CD4-positive, alpha-beta memory T cell (primary cell): ENCODE data around the gene CD55. TPM values are rescaled to one million over a fixed set of nuclear protein-coding genes. Genes with fewer than 3 reads are reported as not detected.

Experiments used
- CTCF ChIA-PET: fragments of 350-600 bp; sonication (Branson Sonifier 250); formaldehyde crosslinking; loops from one replicate; lab custom pipeline; 2021; ENCODE audit warnings: inconsistent platforms; ENCODE audit not compliant: partially characterized antibody; lab: Charles Lee
- POLR2A ChIA-PET: fragments of 350-600 bp; sonication (Branson Sonifier 250); formaldehyde crosslinking; loops from one replicate; lab custom pipeline; 2021; ENCODE audit not compliant: partially characterized antibody; lab: Charles Lee
- DNase-seq, 5 donors: peaks; one replicate each; pipeline versions ENCODE4 v3.0.0 to v3.0.0-alpha.2; 2020 to 2022; ENCODE audit warnings: mixed read lengths in 1 of 5
- H3K27ac ChIP-seq: one replicate; pipeline ENCODE4 v1.7.0; 2013; ENCODE audit warnings: low read depth, low read length
- H3K27me3 ChIP-seq: 2 replicates; pipeline ENCODE4 v1.7.0; 2013; ENCODE audit warnings: mild to moderate bottlenecking, low read length, moderate library complexity; ENCODE audit not compliant: insufficient read depth
- H3K36me3 ChIP-seq: 2 replicates; pipeline ENCODE4 v1.7.0; 2013; ENCODE audit warnings: mild to moderate bottlenecking, low read length, moderate library complexity; ENCODE audit not compliant: insufficient read depth
- H3K4me1 ChIP-seq: 2 replicates; pipeline ENCODE4 v1.7.0; 2013; ENCODE audit warnings: mild to moderate bottlenecking, low read length, moderate library complexity; ENCODE audit not compliant: insufficient read depth
- H3K4me3 ChIP-seq, 2 donors: one replicate each; pipeline ENCODE4 v1.7.0; 2013; ENCODE audit warnings: low read length in 2 of 2, mild to moderate bottlenecking in 1 of 2
- H3K9me3 ChIP-seq, 2 donors: one replicate each; pipeline ENCODE4 v1.7.0; 2013; ENCODE audit warnings: low read length in 2 of 2, control low read depth in 1 of 2; ENCODE audit not compliant: control insufficient read depth in 1 of 2
- H3K27ac Mint-ChIP-seq, 7 donors: one replicate each; pipeline ENCODE4 v1.8.0; 2020 to 2021; ENCODE audit warnings: mixed read lengths in 7 of 7, mild to moderate bottlenecking in 6 of 7, inconsistent platforms in 3 of 7, moderate library complexity in 3 of 7
- H3K27me3 Mint-ChIP-seq, 2 donors: one replicate each; pipeline ENCODE4 v1.8.0; 2020 to 2021; ENCODE audit warnings: mixed read lengths in 2 of 2
- H3K36me3 Mint-ChIP-seq, 2 donors: one replicate each; pipeline ENCODE4 v1.8.0; 2020 to 2021; ENCODE audit warnings: mixed read lengths in 2 of 2, inconsistent platforms in 1 of 2, mild to moderate bottlenecking in 1 of 2
- H3K4me1 Mint-ChIP-seq, 4 donors: one replicate each; pipeline ENCODE4 v1.8.0; 2020 to 2021; ENCODE audit warnings: mixed read lengths in 4 of 4, mild to moderate bottlenecking in 1 of 4
- H3K4me3 Mint-ChIP-seq, 8 donors: one replicate each; pipeline ENCODE4 v1.8.0; 2020 to 2021; ENCODE audit warnings: mixed read lengths in 8 of 8, mild to moderate bottlenecking in 7 of 8, moderate library complexity in 6 of 8, inconsistent platforms in 3 of 8
- H3K9me3 Mint-ChIP-seq, 8 donors: one replicate each; pipeline ENCODE4 v1.8.0; 2020 to 2021; ENCODE audit warnings: mixed read lengths in 8 of 8, mild to moderate bottlenecking in 5 of 8, inconsistent platforms in 3 of 8, moderate library complexity in 1 of 8
- intact Hi-C: fragments of 100-400 bp; cut with micrococcal nuclease; formaldehyde crosslinking; loops from one replicate; pipeline ENCODE4 v1.15.1; 2023
- polyA plus RNA-seq, 2 donors: library from polyadenylated mRNA; unstranded; fragments of 300-500 nt; fragmentation: Illumina TruSeq; gene quantifications; one replicate each; pipeline ENCODE4 v1.2.3, GENCODE V29; 2021
- total RNA-seq, 2 experiments: library from RNA; stranded (reverse); gene quantifications; one replicate each; pipeline ENCODE4 v1.2.3, GENCODE V29; 2021

Gene CD55
- total and polyA plus RNA-seq, 4 experiments from 2014 or later: 69.0 to 92.1 (median 75.2) TPM

DNA sequence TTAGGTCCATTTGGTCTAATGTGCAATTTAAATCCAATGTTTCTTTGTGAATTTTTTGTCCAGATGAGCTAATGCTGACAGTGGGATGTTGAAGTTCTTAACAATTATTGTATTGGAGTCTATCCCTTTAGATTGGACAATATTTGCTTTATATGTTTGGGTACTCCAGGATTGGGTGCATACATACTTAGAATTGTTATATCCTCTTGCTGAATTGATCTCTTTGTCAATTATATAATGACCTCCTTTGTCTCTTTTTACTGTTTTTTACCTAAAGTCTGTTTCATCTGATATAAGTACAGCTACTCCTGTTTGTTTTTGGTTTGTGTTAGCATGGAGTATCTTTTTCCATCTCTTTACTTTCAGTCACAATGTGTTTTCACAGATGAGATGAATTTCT lies 22.2 kb downstream of the CD55 start:
- peak overlapping the region in 4 of 7 donors; percentile 1 to 86 (median 37) for H3K27ac Mint-ChIP-seq
- Histone ChIP-seq H3K4me3 (no peak overlapping the region), H3K9me3 (no peaks in the 10 kb centered on the region), H3K4me1 (peaks cover 35% of the 10 kb centered on the region), H3K27ac (no peak overlapping the region), H3K27me3 (no peaks in the 10 kb centered on the region), H3K36me3 (peaks cover 4% of the 10 kb centered on the region)
- intact Hi-C loops: no loop called here
- no peak for DNase-seq
- peaks cover 85 to 90% of the 10 kb centered on the region in 2 donors for H3K36me3 Mint-ChIP-seq
- H3K4me1 Mint-ChIP-seq: peaks cover 46 to 80% (median 57%) of the 10 kb centered on the region in 4 donors
- peak overlapping the region in 4 of 8 donors; percentile 20 to 43 (median 37) for H3K4me3 Mint-ChIP-seq
- peaks cover 0 to 9% (median 0%) of the 10 kb centered on the region in 8 donors for H3K9me3 Mint-ChIP-seq
- no peaks in the 10 kb centered on the region for H3K27me3 Mint-ChIP-seq
- CTCF ChIA-PET: no interaction called here
- POLR2A ChIA-PET: interaction anchor here (3.2 kb wide), 1 partner anchor 22 kb away, joined by 12 read pairs; the partner anchor contains the start of gene CD55

- ChIA-PET POLR2A (interaction anchor here (3.2 kb wide), 1 partner anchor 23 kb away, joined by 12 read pairs; the partner anchor contains the start of gene CD55), CTCF (no interaction called here)
- Histone ChIP-seq H3K27me3 (no peaks in the 10 kb centered on the region), H3K36me3 (peaks cover 4% of the 10 kb centered on the region), H3K4me1 (peaks cover 35% of the 10 kb centered on the region), H3K4me3 (no peak overlapping the region), H3K27ac (no peak overlapping the region), H3K9me3 (no peaks in the 10 kb centered on the region)
- intact Hi-C loops: no loop called here
- peaks cover 0 to 9% (median 0%) of the 10 kb centered on the region in 8 donors for H3K9me3 Mint-ChIP-seq
- H3K4me1 Mint-ChIP-seq: peaks cover 46 to 81% (median 56%) of the 10 kb centered on the region in 4 donors
- H3K36me3 Mint-ChIP-seq: peaks cover 86 to 92% of the 10 kb centered on the region in 2 donors
- peak overlapping the region in 1 of 8 donors; percentile 23 for H3K4me3 Mint-ChIP-seq
- no peaks in the 10 kb centered on the region for H3K27me3 Mint-ChIP-seq
- peak overlapping the region in 1 of 7 donors; percentile 74 for H3K27ac Mint-ChIP-seq
- DNase-seq: no peak
These were observed 22.7 kb downstream of the CD55 start for GRCh38 chr1:207344221-207344620.

DNA sequence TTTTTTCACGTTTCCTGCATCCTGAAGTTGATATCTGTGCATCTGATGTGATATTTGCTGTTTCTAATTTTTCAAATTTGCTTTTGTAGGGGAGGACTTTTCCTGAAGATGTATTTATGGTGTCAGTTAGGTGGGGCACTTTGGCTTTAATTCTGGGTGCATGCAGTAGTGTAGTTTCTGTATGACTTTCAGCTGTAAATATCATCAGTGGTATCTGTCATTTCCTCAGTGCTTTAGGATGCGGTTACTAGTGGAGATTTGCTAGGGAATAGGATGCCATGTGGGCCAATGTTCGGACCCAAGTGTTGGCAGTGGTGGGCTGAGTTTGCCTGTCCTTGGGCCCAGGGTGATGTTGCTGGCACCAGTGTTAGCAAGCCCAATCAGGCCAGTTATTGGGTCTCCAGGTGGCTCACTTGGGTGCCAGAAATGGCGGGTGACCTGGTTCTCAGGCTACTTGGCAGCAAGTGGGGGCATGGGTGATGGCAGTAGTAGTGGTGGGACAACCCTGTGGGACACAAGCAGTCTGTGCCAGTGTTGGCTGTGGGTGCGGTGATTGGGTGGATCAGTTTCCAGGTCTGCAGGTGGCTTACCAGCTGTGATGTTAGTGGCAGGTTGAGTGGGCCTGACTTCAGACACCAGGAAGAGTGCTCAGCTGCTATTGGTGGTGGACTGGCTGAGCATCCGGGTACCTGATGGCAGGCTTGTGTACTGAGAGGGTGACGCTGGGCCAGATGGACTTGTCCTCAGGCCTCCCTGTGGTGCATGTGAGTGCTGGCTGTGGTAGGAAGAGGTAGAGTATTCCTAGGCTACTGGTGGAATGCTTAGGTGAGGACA lies 24.4 kb downstream of the CD55 start:
- Histone ChIP-seq H3K4me1 (peaks cover 35% of the 10 kb centered on the region), H3K36me3 (peaks cover 11% of the 10 kb centered on the region), H3K27me3 (no peaks in the 10 kb centered on the region), H3K4me3 (no peak overlapping the region), H3K27ac (no peak overlapping the region), H3K9me3 (no peaks in the 10 kb centered on the region)
- ChIA-PET CTCF (no interaction called here), POLR2A (interaction anchor here (3.2 kb wide), 1 partner anchor 24 kb away, joined by 12 read pairs; the partner anchor contains the start of gene CD55)
- Mint-ChIP-seq H3K27ac (peak overlapping the region in 4 of 7 donors; percentile 14 to 78 (median 39)), H3K4me1 (peaks cover 52 to 82% (median 64%) of the 10 kb centered on the region in 4 donors), H3K27me3 (no peaks in the 10 kb centered on the region), H3K36me3 (peaks cover 89 to 94% of the 10 kb centered on the region in 2 donors), H3K4me3 (peak overlapping the region in 2 of 8 donors; percentile 14 to 42), H3K9me3 (peaks cover 0 to 10% (median 3%) of the 10 kb centered on the region in 8 donors)
- DNase-seq: peak in 1 of 5 donors; percentile 40
- intact Hi-C loops: no loop called here

GRCh38 chr1:207346513-207346912 lies 25.0 kb downstream of the CD55 start:
- H3K9me3 ChIP-seq: no peaks in the 10 kb centered on the region
- no peak overlapping the region for H3K27ac ChIP-seq
- no peak overlapping the region for H3K27ac Mint-ChIP-seq
- H3K4me3 Mint-ChIP-seq: no peak overlapping the region
- no peak overlapping the region for H3K4me3 ChIP-seq
- no peaks in the 10 kb centered on the region for H3K27me3 ChIP-seq
- intact Hi-C loops: no loop called here
- peaks cover 55 to 80% (median 63%) of the 10 kb centered on the region in 4 donors for H3K4me1 Mint-ChIP-seq
- ChIA-PET CTCF (no interaction called here), POLR2A (no interaction called here)
- peaks cover 33% of the 10 kb centered on the region for H3K4me1 ChIP-seq
- H3K36me3 ChIP-seq: peaks cover 11% of the 10 kb centered on the region
- no peak for DNase-seq
- H3K9me3 Mint-ChIP-seq: peaks cover 0 to 14% (median 3%) of the 10 kb centered on the region in 8 donors
- H3K27me3 Mint-ChIP-seq: no peaks in the 10 kb centered on the region
- peaks cover 88 to 92% of the 10 kb centered on the region in 2 donors for H3K36me3 Mint-ChIP-seq

DNA sequence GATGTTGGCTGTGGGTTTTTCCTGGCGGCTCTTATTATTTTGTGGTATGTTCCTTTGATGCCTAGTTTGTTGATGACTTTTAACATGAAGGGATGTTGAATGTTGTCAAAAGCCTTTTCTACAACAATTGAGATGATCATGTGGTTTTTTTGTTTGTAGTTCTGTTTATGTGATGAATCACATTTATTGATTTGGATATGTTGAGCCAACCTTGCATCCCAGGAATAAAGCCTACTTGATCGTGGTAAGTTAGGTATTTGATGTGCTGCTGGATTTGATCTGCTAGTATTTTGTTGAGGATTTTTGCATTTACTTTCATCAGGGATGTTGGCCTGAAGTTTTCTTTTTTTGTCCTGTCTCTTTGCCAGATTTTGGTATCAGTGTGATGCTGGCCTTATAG lies 28.5 kb downstream of the CD55 start:
- Histone ChIP-seq H3K27me3 (no peaks in the 10 kb centered on the region), H3K9me3 (no peaks in the 10 kb centered on the region), H3K4me3 (no peak overlapping the region), H3K4me1 (peaks cover 1% of the 10 kb centered on the region), H3K27ac (no peak overlapping the region), H3K36me3 (peaks cover 14% of the 10 kb centered on the region)
- H3K4me3 Mint-ChIP-seq: peak overlapping the region in 2 of 8 donors; percentile 23 to 26
- H3K4me1 Mint-ChIP-seq: peaks cover 28 to 47% (median 36%) of the 10 kb centered on the region in 4 donors
- intact Hi-C loops: no loop called here
- ChIA-PET CTCF (interaction anchor here (1.5 to 1.9 kb wide), 2 partner anchors 11 to 14 kb away, joined by 3 to 4 read pairs; no protein-coding TSS in a partner anchor), POLR2A (interaction anchor here (1.5 kb wide), 1 partner anchor 29 kb away, joined by 5 read pairs; the partner anchor contains the start of gene CD55)
- peak overlapping the region in 1 of 7 donors; percentile 20 for H3K27ac Mint-ChIP-seq
- H3K36me3 Mint-ChIP-seq: peaks cover 69 to 86% of the 10 kb centered on the region in 2 donors
- no peaks in the 10 kb centered on the region for H3K27me3 Mint-ChIP-seq
- DNase-seq: no peak
- H3K9me3 Mint-ChIP-seq: peaks cover 0 to 14% (median 3%) of the 10 kb centered on the region in 8 donors

- Histone ChIP-seq H3K36me3 (peaks cover 10% of the 10 kb centered on the region), H3K4me1 (no peaks in the 10 kb centered on the region), H3K9me3 (no peaks in the 10 kb centered on the region), H3K27ac (no peak overlapping the region), H3K4me3 (no peak overlapping the region), H3K27me3 (no peaks in the 10 kb centered on the region)
- H3K4me3 Mint-ChIP-seq: no peak overlapping the region
- ChIA-PET POLR2A (interaction anchor here (1.1 kb wide), 1 partner anchor 31 kb away, joined by 3 read pairs; the partner anchor contains the start of gene CD55), CTCF (no interaction called here)
- intact Hi-C loops: no loop called here
- no peak overlapping the region for H3K27ac Mint-ChIP-seq
- peaks cover 21 to 32% (median 26%) of the 10 kb centered on the region in 4 donors for H3K4me1 Mint-ChIP-seq
- DNase-seq: no peak
- peaks cover 0 to 14% (median 3%) of the 10 kb centered on the region in 8 donors for H3K9me3 Mint-ChIP-seq
- no peaks in the 10 kb centered on the region for H3K27me3 Mint-ChIP-seq
- peaks cover 57 to 72% of the 10 kb centered on the region in 2 donors for H3K36me3 Mint-ChIP-seq
These were observed 31.1 kb downstream of the CD55 start for GRCh38 chr1:207352554-207352953.

DNA sequence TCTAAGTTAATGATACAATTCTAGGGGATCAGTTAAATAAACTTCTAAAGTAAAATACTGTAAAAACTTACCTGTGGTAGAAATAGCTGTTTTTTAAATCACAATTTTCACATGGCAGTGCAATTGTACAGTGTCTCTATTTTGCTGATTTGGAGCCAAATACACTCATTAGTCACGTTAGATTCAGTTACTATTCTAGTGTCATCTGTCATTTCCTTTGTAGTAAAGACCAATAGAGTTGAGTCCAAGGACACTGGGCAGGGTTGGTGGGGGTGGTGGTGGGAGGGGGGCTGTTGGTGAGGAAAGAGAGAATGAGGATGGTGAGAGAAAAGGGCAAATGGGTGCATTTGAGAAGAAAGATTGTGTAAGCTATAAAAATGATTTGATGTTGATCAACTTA lies 33.6 kb downstream of the CD55 start:
- no peak for DNase-seq
- no peak overlapping the region for H3K27ac ChIP-seq
- no peaks in the 10 kb centered on the region for H3K27me3 Mint-ChIP-seq
- H3K4me3 Mint-ChIP-seq: no peak overlapping the region
- H3K27ac Mint-ChIP-seq: no peak overlapping the region
- H3K4me1 Mint-ChIP-seq: peaks cover 15 to 19% (median 16%) of the 10 kb centered on the region in 4 donors
- no peaks in the 10 kb centered on the region for H3K9me3 ChIP-seq
- intact Hi-C loops: no loop called here
- peaks cover 47 to 63% of the 10 kb centered on the region in 2 donors for H3K36me3 Mint-ChIP-seq
- H3K9me3 Mint-ChIP-seq: peaks cover 0 to 11% (median 0%) of the 10 kb centered on the region in 8 donors
- H3K27me3 ChIP-seq: no peaks in the 10 kb centered on the region
- ChIA-PET POLR2A (interaction anchor here (1.0 to 2.6 kb wide), 2 partner anchors 32 to 34 kb away, joined by 3 to 7 read pairs; partner anchors contain the start of gene CD55), CTCF (interaction anchor here (1.4 kb wide), 1 partner anchor 50 kb away, joined by 5 read pairs; no protein-coding TSS in a partner anchor)
- no peak overlapping the region for H3K4me3 ChIP-seq
- H3K4me1 ChIP-seq: no peaks in the 10 kb centered on the region
- peaks cover 12% of the 10 kb centered on the region for H3K36me3 ChIP-seq
